Neural cell (in vitro differentiated cells): ENCODE results near the gene P2RX4.

Experiments used
- CTCF ChIP-seq: fragments of 450-650 bp; IDR thresholded peaks from 2 replicates; pipeline ENCODE4 v1.5.1; 2014; ENCODE audit warnings: antibody characterized with exemption, mild to moderate bottlenecking, moderate library complexity; ENCODE audit not compliant: poor library complexity, severe bottlenecking
- EP300 ChIP-seq: fragments of 450-650 bp; conservative IDR thresholded peaks from 2 replicates; pipeline ENCODE4 v1.6.1; 2014; ENCODE audit warnings: antibody characterized with exemption, mild to moderate bottlenecking, moderate library complexity; ENCODE audit not compliant: poor library complexity, severe bottlenecking
- EZH2 ChIP-seq: fragments of 200-600, 300-800 bp; shearing (Covaris generic), sonication (generic); IDR thresholded peaks from 2 replicates; pipeline ENCODE4 v1.6.1; 2014; ENCODE audit warnings: antibody characterized with exemption, low read length, borderline replicate concordance, mild to moderate bottlenecking; ENCODE audit not compliant: insufficient read depth, poor library complexity, severe bottlenecking
- MXI1 ChIP-seq: fragments of 450-650 bp; conservative IDR thresholded peaks from 2 replicates; pipeline ENCODE4 v1.6.1; 2014; ENCODE audit warnings: antibody characterized with exemption, mild to moderate bottlenecking; ENCODE audit not compliant: poor library complexity, severe bottlenecking
- POLR2AphosphoS5 ChIP-seq: IDR thresholded peaks from 2 replicates; pipeline ENCODE4 v1.6.1; 2012
- RAD21 ChIP-seq: fragments of 450-650 bp; conservative IDR thresholded peaks from 2 replicates; pipeline ENCODE4 v1.6.1; 2014; ENCODE audit warnings: antibody characterized with exemption, mild to moderate bottlenecking, moderate library complexity
- SMC3 ChIP-seq: fragments of 450-650 bp; conservative IDR thresholded peaks from 2 replicates; pipeline ENCODE4 v1.6.1; 2014; ENCODE audit warnings: antibody characterized with exemption, mild to moderate bottlenecking, moderate library complexity; ENCODE audit not compliant: poor library complexity

- no peak for TF ChIP-seq SMC3
- TF ChIP-seq CTCF, result no peak
- TF ChIP-seq MXI1, result no peak
- no peak for TF ChIP-seq RAD21
- no peak for TF ChIP-seq EZH2
- no peak for TF ChIP-seq EP300
- no peak for TF ChIP-seq POLR2AphosphoS5
Measured at GRCh38 chr12:121170151-121170550, 39.8 kb upstream of the P2RX4 start.
